ENCODE data around the gene GRB14.

DNA sequence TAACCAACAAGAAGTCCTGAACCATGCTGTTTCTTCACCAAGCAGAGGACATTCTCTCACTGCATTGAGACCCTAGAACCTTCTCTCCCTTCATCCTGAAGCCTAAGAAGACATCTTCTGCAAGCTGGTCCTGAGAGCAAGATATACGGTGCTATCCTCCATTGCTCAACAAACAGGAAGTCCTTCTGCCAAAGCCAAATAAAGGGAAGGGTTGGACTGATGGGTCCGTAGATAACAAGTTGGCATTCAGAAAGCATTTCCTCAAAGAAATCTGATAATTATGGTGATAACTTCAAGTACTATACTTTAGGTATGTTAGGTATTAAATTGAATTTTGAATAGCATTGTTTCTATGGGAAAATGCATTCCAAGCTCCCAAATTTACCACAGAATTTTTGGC, 23.3 kb downstream of the GRB14 start:
- TF ChIP-seq, protein P1, sequence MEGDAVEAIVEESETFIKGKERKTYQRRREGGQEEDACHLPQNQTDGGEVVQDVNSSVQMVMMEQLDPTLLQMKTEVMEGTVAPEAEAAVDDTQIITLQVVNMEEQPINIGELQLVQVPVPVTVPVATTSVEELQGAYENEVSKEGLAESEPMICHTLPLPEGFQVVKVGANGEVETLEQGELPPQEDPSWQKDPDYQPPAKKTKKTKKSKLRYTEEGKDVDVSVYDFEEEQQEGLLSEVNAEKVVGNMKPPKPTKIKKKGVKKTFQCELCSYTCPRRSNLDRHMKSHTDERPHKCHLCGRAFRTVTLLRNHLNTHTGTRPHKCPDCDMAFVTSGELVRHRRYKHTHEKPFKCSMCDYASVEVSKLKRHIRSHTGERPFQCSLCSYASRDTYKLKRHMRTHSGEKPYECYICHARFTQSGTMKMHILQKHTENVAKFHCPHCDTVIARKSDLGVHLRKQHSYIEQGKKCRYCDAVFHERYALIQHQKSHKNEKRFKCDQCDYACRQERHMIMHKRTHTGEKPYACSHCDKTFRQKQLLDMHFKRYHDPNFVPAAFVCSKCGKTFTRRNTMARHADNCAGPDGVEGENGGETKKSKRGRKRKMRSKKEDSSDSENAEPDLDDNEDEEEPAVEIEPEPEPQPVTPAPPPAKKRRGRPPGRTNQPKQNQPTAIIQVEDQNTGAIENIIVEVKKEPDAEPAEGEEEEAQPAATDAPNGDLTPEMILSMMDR (IDR thresholded peaks at IDR 0.05 in 8 of 11, conservative IDR thresholded peaks at IDR 0.05 in 3 of 11), result no peak
- TF ChIP-seq POLR2AphosphoS5 (IDR thresholded peaks at IDR 0.05) (no peak), POLR2A (IDR thresholded peaks at IDR 0.05) (no peak)

Data from spleen (tissue), 7 donors.